HEK293T (cell line): ENCODE data around the gene PID1.
"Not testable (repeated sequence)": the region's sequence is repeated elsewhere in the genome, so short reads cannot be mapped to it uniquely, and the experiment has no call there.

Source experiments
- CTCF ChIA-PET: fragments of 350-600 bp; formaldehyde crosslinking; extraction: SDS; loops from one replicate; lab custom pipeline; 2021; ENCODE audit warnings: antibody characterized with exemption, inconsistent platforms; lab: Yijun Ruan, JAX
- POLR2A ChIA-PET: fragments of 350-600 bp; formaldehyde crosslinking; extraction: SDS; loops from one replicate; lab custom pipeline; 2020; ENCODE audit warnings: antibody characterized with exemption, inconsistent platforms; lab: Yijun Ruan, JAX
- DNase-seq: peaks from one replicate; pipeline ENCODE4 v3.0.0; 2012; ENCODE audit warnings: mixed read lengths; ENCODE audit errors: extremely low spot score
- ARNT ChIP-seq: fragments of 450-650 bp; IDR thresholded peaks from 2 replicates; pipeline ENCODE4 v1.6.1; 2017; ENCODE audit warnings: mild to moderate bottlenecking
- BHLHE40 ChIP-seq: fragments of 450-650 bp; IDR thresholded peaks from 2 replicates; pipeline ENCODE4 v1.6.1; 2016; ENCODE audit warnings: mild to moderate bottlenecking, moderate library complexity, borderline replicate concordance
- CTBP1 ChIP-seq: fragments of 450-650 bp; IDR thresholded peaks from 2 replicates; pipeline ENCODE4 v1.6.1; 2016; ENCODE audit warnings: borderline replicate concordance
- ELF4 ChIP-seq: fragments of 450-650 bp; IDR thresholded peaks from 2 replicates; pipeline ENCODE4 v1.6.1; 2017; ENCODE audit warnings: antibody characterized with exemption
- FOXA1 ChIP-seq: fragments of 450-650 bp; IDR thresholded peaks from 2 replicates; pipeline ENCODE4 v1.6.1; 2016; ENCODE audit warnings: mild to moderate bottlenecking
- FOXK2 ChIP-seq: fragments of 450-650 bp; IDR thresholded peaks from 2 replicates; pipeline ENCODE4 v1.6.1; 2016; ENCODE audit warnings: mild to moderate bottlenecking
- FOXM1 ChIP-seq: fragments of 450-650 bp; IDR thresholded peaks from 2 replicates; pipeline ENCODE4 v1.6.1; 2017; ENCODE audit warnings: mild to moderate bottlenecking, borderline replicate concordance
- HDGF ChIP-seq: fragments of 450-650 bp; IDR thresholded peaks from 2 replicates; pipeline ENCODE4 v1.6.1; 2017; ENCODE audit warnings: antibody characterized with exemption, borderline replicate concordance
- L3MBTL2 ChIP-seq: fragments of 450-650 bp; conservative IDR thresholded peaks from 2 replicates; pipeline ENCODE4 v1.6.1; 2016; ENCODE audit warnings: mild to moderate bottlenecking
- LEF1 ChIP-seq: fragments of 450-650 bp; IDR thresholded peaks from 2 replicates; pipeline ENCODE4 v1.6.1; 2017; ENCODE audit warnings: mild to moderate bottlenecking, borderline replicate concordance
- NFRKB ChIP-seq: fragments of 450-650 bp; IDR thresholded peaks from 2 replicates; pipeline ENCODE4 v1.6.1; 2016; ENCODE audit warnings: mild to moderate bottlenecking, moderate library complexity
- PKNOX1 ChIP-seq: fragments of 450-650 bp; IDR thresholded peaks from 2 replicates; pipeline ENCODE4 v1.6.1; 2016
- SP1 ChIP-seq: fragments of 450-650 bp; IDR thresholded peaks from 2 replicates; pipeline ENCODE4 v1.6.1; 2017
- SUZ12 ChIP-seq: fragments of 450-650 bp; IDR thresholded peaks from 2 replicates; pipeline ENCODE4 v1.6.1; 2016; ENCODE audit warnings: mild to moderate bottlenecking
- TARDBP ChIP-seq: fragments of 450-650 bp; IDR thresholded peaks from 2 replicates; pipeline ENCODE4 v1.6.1; 2016
- ZNF384 ChIP-seq: fragments of 450-650 bp; IDR thresholded peaks from 2 replicates; pipeline ENCODE4 v1.6.1; 2016

PID1 gene

DNA sequence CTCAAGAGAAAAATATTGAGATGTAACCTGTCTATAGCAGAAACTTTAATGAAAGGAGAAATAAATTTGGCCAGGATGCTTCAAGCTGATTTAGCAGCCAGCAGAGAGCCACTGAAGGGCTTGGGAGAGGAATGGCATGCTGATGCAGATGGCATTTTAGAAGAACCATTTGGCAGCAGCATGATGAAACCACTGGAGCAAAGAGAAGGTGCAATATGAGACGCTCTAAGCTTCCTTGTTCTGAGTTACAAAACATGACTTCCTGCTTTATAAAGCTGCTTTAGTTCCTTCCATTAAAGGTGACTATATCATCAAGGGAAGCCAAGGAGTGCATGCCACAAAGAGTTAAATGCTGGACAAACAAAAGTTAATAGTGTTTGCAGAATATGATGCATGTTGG, 189.7 kb downstream of the PID1 start:
- ChIA-PET POLR2A (no interaction called here), CTCF (no interaction called here)
- no peak for TF ChIP-seq PKNOX1
- TF ChIP-seq ELF4: no peak
- no peak for TF ChIP-seq ZNF384
- TF ChIP-seq HDGF: no peak
- TF ChIP-seq FOXK2: no peak
- no peak for TF ChIP-seq L3MBTL2
- TF ChIP-seq TARDBP: no peak
- TF ChIP-seq ARNT: no peak
- TF ChIP-seq NFRKB: no peak
- DNase-seq: no peak

DNA sequence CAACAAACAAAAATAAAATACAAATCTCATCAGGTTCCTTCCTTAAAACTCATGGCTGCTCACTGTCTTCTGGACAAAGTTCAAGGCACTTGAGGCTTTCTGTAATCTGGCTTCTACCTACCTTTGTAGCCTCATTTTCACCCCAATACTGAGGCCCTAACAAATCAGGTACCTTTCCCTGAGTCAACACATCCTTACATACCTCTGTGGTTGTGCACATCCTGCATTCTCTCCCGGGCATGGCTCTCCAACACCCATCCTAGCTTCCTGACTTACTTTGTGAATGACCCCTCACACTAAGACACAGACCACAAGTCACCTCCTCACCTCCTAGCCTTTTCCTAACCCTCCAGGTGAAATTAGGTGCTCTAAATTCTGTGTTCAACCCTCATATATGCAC, 190.9 kb downstream of the PID1 start:
- CTCF ChIA-PET: no interaction called here
- DNase-seq: no peak
- POLR2A ChIA-PET: no interaction called here
- TF ChIP-seq PKNOX1 (no peak), ARNT (no peak), CTBP1 (no peak)

DNA sequence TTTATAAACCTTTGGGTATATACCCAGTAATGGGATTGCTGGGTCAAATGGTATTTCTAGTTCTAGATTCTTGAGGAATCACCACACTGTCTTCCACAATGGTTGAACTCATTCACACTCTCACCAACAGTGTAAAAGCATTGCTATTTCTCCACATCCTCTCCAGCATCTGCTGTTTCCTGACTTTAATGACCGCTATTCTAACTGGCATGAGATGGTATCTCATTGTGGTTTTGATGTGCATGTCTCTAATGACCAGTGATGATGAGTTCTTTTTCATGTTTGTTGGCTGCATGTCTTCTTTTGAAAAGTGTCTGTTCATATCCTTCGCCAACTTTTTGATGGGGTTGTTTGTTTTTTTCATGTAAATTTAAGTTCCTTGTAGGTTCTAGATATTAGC, 194.2 kb downstream of the PID1 start:
- DNase-seq, POLR2A ChIA-PET, CTCF ChIA-PET: not testable (repeated sequence)

DNA sequence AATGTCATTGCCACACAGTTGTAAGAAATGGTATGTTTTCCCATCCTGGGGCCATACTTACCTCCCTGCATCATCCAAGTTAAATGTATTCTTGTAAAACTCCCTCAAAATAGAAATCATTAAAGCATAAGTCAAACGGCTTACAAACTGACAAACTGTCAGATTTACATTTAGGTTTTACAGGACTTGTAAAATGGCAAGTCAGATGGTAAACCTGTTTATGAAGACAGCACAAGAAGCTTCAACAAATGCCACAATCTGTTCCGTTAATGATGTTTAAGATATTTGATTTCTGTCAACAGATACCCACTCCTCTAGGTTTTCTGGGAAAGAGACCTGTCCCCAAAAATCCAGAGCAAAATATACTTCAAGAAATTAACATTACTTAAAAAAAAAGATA, 197.2 kb downstream of the PID1 start:
- TF ChIP-seq ELF4: no peak
- no peak for TF ChIP-seq NFRKB
- TF ChIP-seq ZNF384: no peak
- no peak for TF ChIP-seq SUZ12
- TF ChIP-seq FOXM1: no peak
- TF ChIP-seq TARDBP: no peak
- no peak for TF ChIP-seq L3MBTL2
- TF ChIP-seq CTBP1: no peak
- no peak for TF ChIP-seq PKNOX1
- TF ChIP-seq FOXA1: no peak
- no peak for TF ChIP-seq HDGF
- no peak for TF ChIP-seq LEF1
- no peak for TF ChIP-seq ARNT
- CTCF ChIA-PET: no interaction called here
- DNase-seq: no peak
- POLR2A ChIA-PET: no interaction called here

DNA sequence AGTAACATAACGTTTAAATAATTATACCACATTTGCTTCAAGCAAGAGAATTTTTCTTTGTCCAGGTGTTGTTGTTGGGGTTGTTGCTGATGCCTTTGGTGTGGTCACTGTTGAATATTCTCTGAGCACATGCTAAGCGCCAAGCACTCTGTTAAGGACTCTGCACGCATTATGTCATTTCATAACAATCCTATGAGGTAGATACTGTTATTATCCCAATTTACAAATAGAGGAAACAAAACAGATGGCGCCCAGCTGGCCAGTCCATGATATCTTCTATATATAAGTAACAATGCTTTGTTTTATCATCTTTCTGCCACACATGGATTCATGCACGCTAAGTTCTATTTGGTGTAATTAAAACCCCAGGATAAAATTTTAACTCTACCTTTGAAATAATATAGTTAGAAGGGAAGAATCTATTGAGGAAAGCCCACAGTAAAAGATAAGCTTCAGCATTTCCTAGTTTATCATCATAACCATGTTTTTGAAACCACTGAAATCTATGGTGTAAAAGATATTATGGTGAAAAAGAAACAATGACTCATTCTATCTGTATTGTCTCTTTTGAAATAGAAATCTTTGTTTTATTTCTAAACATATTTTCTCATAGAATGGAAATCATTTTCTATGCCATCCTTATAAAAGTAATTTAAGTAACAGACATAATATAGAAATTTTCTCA, 199.7 kb downstream of the PID1 start:
- DNase-seq: no peak
- ChIA-PET CTCF (no interaction called here), POLR2A (no interaction called here)
- TF ChIP-seq L3MBTL2: no peak
- no peak for TF ChIP-seq SUZ12
- no peak for TF ChIP-seq NFRKB
- TF ChIP-seq FOXK2: no peak
- no peak for TF ChIP-seq CTBP1
- TF ChIP-seq FOXA1: no peak
- TF ChIP-seq ELF4: no peak
- no peak for TF ChIP-seq ARNT
- no peak for TF ChIP-seq LEF1
- TF ChIP-seq HDGF: no peak
- no peak for TF ChIP-seq SP1
- no peak for TF ChIP-seq TARDBP
- TF ChIP-seq PKNOX1: no peak
- TF ChIP-seq FOXM1: no peak
- TF ChIP-seq BHLHE40: no peak
- TF ChIP-seq ZNF384: no peak

DNA sequence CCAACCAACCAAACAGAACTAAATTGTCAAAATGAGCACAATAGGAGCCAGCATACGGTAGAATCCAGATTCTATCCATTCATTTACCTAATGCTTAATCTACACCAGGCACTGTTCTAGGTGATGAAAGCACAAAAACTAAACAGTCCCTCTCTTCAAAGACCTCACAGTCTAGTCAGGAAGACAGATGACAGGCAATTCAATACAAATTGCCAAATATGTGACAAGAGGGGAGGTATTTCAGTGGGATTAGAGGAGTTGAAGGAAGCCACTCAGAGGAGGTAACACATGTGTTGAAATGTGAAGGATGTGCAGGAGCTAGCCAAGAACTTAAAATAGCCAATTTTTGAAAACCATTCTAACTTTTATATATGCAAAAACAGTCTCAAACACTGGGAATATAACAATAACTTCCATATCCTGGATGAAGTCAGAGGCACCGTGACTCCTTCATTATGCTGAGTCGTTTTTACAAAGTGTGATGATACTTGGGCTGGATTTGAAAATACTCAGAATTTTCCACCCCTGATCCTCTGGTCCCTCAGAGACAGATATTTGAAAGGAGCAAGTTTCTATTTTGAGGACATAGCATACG, 204.9 kb downstream of the PID1 start:
- ChIA-PET CTCF (no interaction called here), POLR2A (no interaction called here)
- no peak for TF ChIP-seq TARDBP
- TF ChIP-seq NFRKB: no peak
- TF ChIP-seq FOXA1: no peak
- TF ChIP-seq HDGF: no peak
- TF ChIP-seq CTBP1: no peak
- no peak for TF ChIP-seq SP1
- no peak for TF ChIP-seq ARNT
- TF ChIP-seq SUZ12: no peak
- no peak for TF ChIP-seq FOXM1
- no peak for DNase-seq
